ENCODE results near the gene CYP2U1.

DNA sequence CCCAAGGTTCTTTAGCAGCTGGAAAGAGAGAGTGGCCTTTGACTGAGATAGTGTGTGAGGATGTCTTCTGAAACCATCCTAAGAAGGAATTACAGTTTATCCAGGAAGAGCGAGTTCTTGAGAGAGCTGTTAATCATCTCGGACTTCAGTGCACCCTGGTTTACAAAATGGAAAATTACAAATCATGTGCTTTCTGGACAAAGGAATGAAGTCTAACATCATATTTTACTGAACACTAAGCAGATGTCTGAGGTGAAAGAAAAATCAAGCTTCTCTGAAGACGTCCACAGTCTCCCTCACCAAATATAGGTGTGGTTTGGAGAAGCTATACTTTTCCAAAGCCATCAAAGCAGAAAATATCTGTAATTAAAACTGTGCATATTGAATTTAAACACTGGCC is 30.8 kb upstream of the CYP2U1 start:
- TF ChIP-seq POLR2A (IDR thresholded peaks at IDR 0.05) (no peak), CTCF (IDR thresholded peaks at IDR 0.05) (no peak), POLR2AphosphoS5 (IDR thresholded peaks at IDR 0.05) (no peak)
